ENCODE results near the gene WDR88.
A peak's percentile ranks its signal among the peaks of the same experiment; 100 is the strongest.

The WDR88 gene

GRCh38 chr19:33191501-33191900 is 59.6 kb downstream of the WDR88 start:
- Histone ChIP-seq H3K9me3 (ENCODE audit: control insufficient read depth, insufficient read depth, low read length) (no peaks in the 10 kb centered on the region), H3K4me1 (ENCODE audit: insufficient read depth, low read length) (peaks cover 4% of the 10 kb centered on the region; the same call in 1 of the 2 replicates), H3K9ac (ENCODE audit: low read depth, low read length) (no peak overlapping the region), H3K36me3 (ENCODE audit: insufficient read depth, low read length) (no peaks in the 10 kb centered on the region)

- no peaks in the 10 kb centered on the region for H3K36me3 ChIP-seq (ENCODE audit: insufficient read depth, low read length)
- H3K9ac ChIP-seq (ENCODE audit: low read depth, low read length), result no peak overlapping the region
- H3K4me1 ChIP-seq (ENCODE audit: insufficient read depth, low read length), result 0 out of 2 replicates have a peak, but pooled peaks cover under 1% of the 10 kb centered on the region
- H3K9me3 ChIP-seq (ENCODE audit: control insufficient read depth, insufficient read depth, low read length), result no peaks in the 10 kb centered on the region
Observed at GRCh38 chr19:33192010-33192409, 60.1 kb downstream of the WDR88 start.

- H3K9ac ChIP-seq (ENCODE audit: low read depth, low read length), result peak overlapping the region; percentile 2; the same call in 1 of the 2 replicates
- no peaks in the 10 kb centered on the region for H3K9me3 ChIP-seq (ENCODE audit: control insufficient read depth, insufficient read depth, low read length)
- H3K4me1 ChIP-seq (ENCODE audit: insufficient read depth, low read length), result no peaks in the 10 kb centered on the region
- H3K36me3 ChIP-seq (ENCODE audit: insufficient read depth, low read length), result no peaks in the 10 kb centered on the region
Observed at GRCh38 chr19:33193269-33193864, 61.5 kb downstream of the WDR88 start.

- H3K4me1 ChIP-seq (ENCODE audit: insufficient read depth, low read length), result no peaks in the 10 kb centered on the region
- H3K9ac ChIP-seq (ENCODE audit: low read depth, low read length), result peak within 1 kb of the TSS; percentile 67
- H3K36me3 ChIP-seq (ENCODE audit: insufficient read depth, low read length), result no peaks in the 10 kb centered on the region
- H3K9me3 ChIP-seq (ENCODE audit: control insufficient read depth, insufficient read depth, low read length), result no peaks in the 10 kb centered on the region
Observed at GRCh38 chr19:33193865-33194362, 62.0 kb downstream of the WDR88 start, which contains the start of gene LRP3. TSS of gene LRP3 (plus strand) at chr19:33194330. CDS start at chr19:33194786, 456 bp downstream.

- Histone ChIP-seq H3K36me3 (ENCODE audit: insufficient read depth, low read length) (no peaks in the 10 kb centered on the region), H3K4me1 (ENCODE audit: insufficient read depth, low read length) (no peaks in the 10 kb centered on the region), H3K9ac (ENCODE audit: low read depth, low read length) (peak overlapping the region; percentile 67; the same call in 1 of the 2 replicates), H3K9me3 (ENCODE audit: control insufficient read depth, insufficient read depth, low read length) (no peaks in the 10 kb centered on the region)
Observed at GRCh38 chr19:33194532-33194885, 62.6 kb downstream of the WDR88 start.

- no peaks in the 10 kb centered on the region for H3K9me3 ChIP-seq (ENCODE audit: control insufficient read depth, insufficient read depth, low read length)
- H3K9ac ChIP-seq (ENCODE audit: low read depth, low read length), result peak overlapping the region; percentile 67
- H3K4me1 ChIP-seq (ENCODE audit: insufficient read depth, low read length), result no peaks in the 10 kb centered on the region
- H3K36me3 ChIP-seq (ENCODE audit: insufficient read depth, low read length), result no peaks in the 10 kb centered on the region
Observed at GRCh38 chr19:33194886-33195644, 63.2 kb downstream of the WDR88 start.

GRCh38 chr19:33195645-33196347 is 63.9 kb downstream of the WDR88 start:
- H3K4me1 ChIP-seq (ENCODE audit: insufficient read depth, low read length), result no peaks in the 10 kb centered on the region
- H3K9ac ChIP-seq (ENCODE audit: low read depth, low read length), result peak overlapping the region; percentile 67; the same call in 1 of the 2 replicates
- H3K9me3 ChIP-seq (ENCODE audit: control insufficient read depth, insufficient read depth, low read length), result no peaks in the 10 kb centered on the region
- no peaks in the 10 kb centered on the region for H3K36me3 ChIP-seq (ENCODE audit: insufficient read depth, low read length)

- Histone ChIP-seq H3K9ac (ENCODE audit: low read depth, low read length) (no peak overlapping the region), H3K4me1 (ENCODE audit: insufficient read depth, low read length) (no peaks in the 10 kb centered on the region), H3K9me3 (ENCODE audit: control insufficient read depth, insufficient read depth, low read length) (no peaks in the 10 kb centered on the region), H3K36me3 (ENCODE audit: insufficient read depth, low read length) (no peaks in the 10 kb centered on the region)
Observed at GRCh38 chr19:33196446-33197193, 64.7 kb downstream of the WDR88 start.

- H3K4me1 ChIP-seq (ENCODE audit: insufficient read depth, low read length), result no peaks in the 10 kb centered on the region
- H3K36me3 ChIP-seq (ENCODE audit: insufficient read depth, low read length), result no peaks in the 10 kb centered on the region
- H3K9me3 ChIP-seq (ENCODE audit: control insufficient read depth, insufficient read depth, low read length), result no peaks in the 10 kb centered on the region
- H3K9ac ChIP-seq (ENCODE audit: low read depth, low read length), result no peak overlapping the region
Observed at GRCh38 chr19:33197591-33198000, 65.7 kb downstream of the WDR88 start.

- Histone ChIP-seq H3K4me1 (ENCODE audit: insufficient read depth, low read length) (no peaks in the 10 kb centered on the region), H3K9ac (ENCODE audit: low read depth, low read length) (no peak overlapping the region), H3K36me3 (ENCODE audit: insufficient read depth, low read length) (no peaks in the 10 kb centered on the region)
Observed at GRCh38 chr19:33198169-33198568, 66.3 kb downstream of the WDR88 start.

GRCh38 chr19:33199441-33200265 is 67.7 kb downstream of the WDR88 start:
- Histone ChIP-seq H3K36me3 (ENCODE audit: insufficient read depth, low read length) (no peaks in the 10 kb centered on the region), H3K9ac (ENCODE audit: low read depth, low read length) (no peak overlapping the region)

More at GRCh38 chr19:33198169-33198568, 66.3 kb downstream of the WDR88 start:
- H3K9me3 ChIP-seq (ENCODE audit: control insufficient read depth, insufficient read depth, low read length), result no peaks in the 10 kb centered on the region

GRCh38 chr19:33201473-33201872 is 69.6 kb downstream of the WDR88 start:
- Histone ChIP-seq H3K36me3 (ENCODE audit: insufficient read depth, low read length) (no peaks in the 10 kb centered on the region), H3K4me1 (ENCODE audit: insufficient read depth, low read length) (no peaks in the 10 kb centered on the region), H3K9ac (ENCODE audit: low read depth, low read length) (no peak overlapping the region), H3K9me3 (ENCODE audit: control insufficient read depth, insufficient read depth, low read length) (no peaks in the 10 kb centered on the region)

More at GRCh38 chr19:33199441-33200265, 67.7 kb downstream of the WDR88 start:
- Histone ChIP-seq H3K9me3 (ENCODE audit: control insufficient read depth, insufficient read depth, low read length) (no peaks in the 10 kb centered on the region), H3K4me1 (ENCODE audit: insufficient read depth, low read length) (no peaks in the 10 kb centered on the region)

- Histone ChIP-seq H3K36me3 (ENCODE audit: insufficient read depth, low read length) (no peaks in the 10 kb centered on the region), H3K9ac (ENCODE audit: low read depth, low read length) (no peak overlapping the region), H3K9me3 (ENCODE audit: control insufficient read depth, insufficient read depth, low read length) (no peaks in the 10 kb centered on the region), H3K4me1 (ENCODE audit: insufficient read depth, low read length) (no peaks in the 10 kb centered on the region)
Observed at GRCh38 chr19:33201886-33202545, 70.1 kb downstream of the WDR88 start.
